ENCODE results near the gene ADAMTS12. TPM values are rescaled to one million over a fixed set of nuclear protein-coding genes. Genes with fewer than 3 reads are reported as not detected.

Gene ADAMTS12
- total and polyA plus RNA-seq, 9 of the 15 experiments (the other 6 are each of a cell fraction or from before 2014, with no cell fraction given): 0.11 TPM; not detected in 8

GRCh38 chr5:33769968-33770367 is 121.8 kb downstream of the ADAMTS12 start:
- POLR2A ChIA-PET: no interaction called here
- Histone ChIP-seq H3K79me2 (ENCODE audit: control insufficient read depth, insufficient read depth, low read length) (no peaks in the 10 kb centered on the region), H4K20me1 (replicated peaks; ENCODE audit: control insufficient read depth, insufficient read depth, low read length) (no peaks in the 10 kb centered on the region), H3K27me3 (ENCODE audit: control insufficient read depth in 2 of 2, insufficient read depth in 2 of 2, low read length in 2 of 2) (no peaks in the 10 kb centered on the region), H3K9ac (ENCODE audit: insufficient read depth in 1 of 2, low read depth in 2 of 2, low read length in 2 of 2) (no peak overlapping the region), H3K9me3 (replicated peaks; ENCODE audit: control insufficient read depth, insufficient read depth, low read depth, low read length) (no peaks in the 10 kb centered on the region), H3K4me3 (no peak overlapping the region), H2AFZ (ENCODE audit: low read depth, low read length) (no peak overlapping the region), H3K4me1 (replicated peaks in 1 of 2; ENCODE audit: control insufficient read depth in 2 of 2, insufficient read depth in 2 of 2, low read length in 2 of 2) (no peaks in the 10 kb centered on the region), H3K4me2 (ENCODE audit: insufficient read depth, low read length) (no peak overlapping the region), H3K27ac (ENCODE audit: extremely low read depth, low read depth, low read length) (no peak overlapping the region), H3K9me1 (ENCODE audit: control insufficient read depth, insufficient read depth, low read length) (no peaks in the 10 kb centered on the region), H3K36me3 (ENCODE audit: control insufficient read depth, insufficient read depth, low read length) (no peaks in the 10 kb centered on the region)
- FAIRE-seq (no peak), DNase-seq (ENCODE audit: extremely low read depth in 1 of 4, low spot score in 3 of 4) (no peak), ATAC-seq (no peak)
- 0% methylated on average over 1 of the region's 1 CpG for WGBS (ENCODE audit: insufficient coverage, low coverage, missing lambda C conversion rate)
- in situ Hi-C loops (cut with MboI) (no loop called here), intact Hi-C loops (cut with micrococcal nuclease) (no loop called here)
- TF ChIP-seq MTF1 (CRISPR knock-in tag; IDR thresholded peaks at IDR 0.05; ENCODE audit: borderline replicate concordance) (no peak), HSF4 (CRISPR knock-in tag; IDR thresholded peaks at IDR 0.05; ENCODE audit: borderline replicate concordance) (no peak), RBM15 (IDR thresholded peaks at IDR 0.05; ENCODE audit: insufficient read depth, low read length) (no peak), MTA2 (IDR thresholded peaks at IDR 0.05; ENCODE audit: low read depth) (no peak), MAFK (IDR thresholded peaks at IDR 0.05; ENCODE audit: low read length) (no peak), RHOXF2B (CRISPR knock-in tag; conservative IDR thresholded peaks at IDR 0.05) (no peak), PPARD (CRISPR knock-in tag; IDR thresholded peaks at IDR 0.05) (no peak)
- CTCF ChIA-PET (ENCODE audit: low intra/inter-chr PET ratio): no interaction called here
- BruUV-seq (replicated peaks): no TSS peak

GRCh38 chr5:33769196-33769595 is 122.6 kb downstream of the ADAMTS12 start:
- WGBS (ENCODE audit: insufficient coverage, low coverage, missing lambda C conversion rate): 0% methylated on average over 2 of the region's 2 CpGs
- CTCF ChIA-PET (ENCODE audit: low intra/inter-chr PET ratio): no interaction called here
- Histone ChIP-seq H3K79me2 (ENCODE audit: control insufficient read depth, insufficient read depth, low read length) (no peaks in the 10 kb centered on the region), H3K9me3 (replicated peaks; ENCODE audit: control insufficient read depth, insufficient read depth, low read depth, low read length) (no peaks in the 10 kb centered on the region), H3K9ac (ENCODE audit: insufficient read depth in 1 of 2, low read depth in 2 of 2, low read length in 2 of 2) (no peak overlapping the region), H3K9me1 (ENCODE audit: control insufficient read depth, insufficient read depth, low read length) (no peaks in the 10 kb centered on the region), H2AFZ (ENCODE audit: low read depth, low read length) (no peak overlapping the region), H4K20me1 (replicated peaks; ENCODE audit: control insufficient read depth, insufficient read depth, low read length) (no peaks in the 10 kb centered on the region), H3K27me3 (ENCODE audit: control insufficient read depth in 2 of 2, insufficient read depth in 2 of 2, low read length in 2 of 2) (no peaks in the 10 kb centered on the region), H3K4me1 (replicated peaks in 1 of 2; ENCODE audit: control insufficient read depth in 2 of 2, insufficient read depth in 2 of 2, low read length in 2 of 2) (no peaks in the 10 kb centered on the region), H3K4me3 (no peak overlapping the region), H3K4me2 (ENCODE audit: insufficient read depth, low read length) (no peak overlapping the region), H3K36me3 (ENCODE audit: control insufficient read depth, insufficient read depth, low read length) (no peaks in the 10 kb centered on the region), H3K27ac (ENCODE audit: extremely low read depth, low read depth, low read length) (no peak overlapping the region)
- TF ChIP-seq ZBTB5 (IDR thresholded peaks at IDR 0.05): no peak
- in situ Hi-C loops (cut with MboI) (no loop called here), intact Hi-C loops (cut with micrococcal nuclease) (no loop called here)
- FAIRE-seq: no peak
- POLR2A ChIA-PET: no interaction called here
- BruUV-seq (replicated peaks): no TSS peak
- no peak for ATAC-seq
- no peak for DNase-seq (ENCODE audit: extremely low read depth in 1 of 4, low spot score in 3 of 4)
